GM20431 (cell line): ENCODE data around the gene ANXA11.
"Not testable (repeated sequence)": the region's sequence is repeated elsewhere in the genome, so short reads cannot be mapped to it uniquely, and the experiment has no call there.

ENCODE experiments used
- in situ Hi-C: fragments of 300-500 bp; cut with MseI, MboI; formaldehyde crosslinking; loops from one replicate; pipeline ENCODE4 v1.15.0; 2020; ENCODE audit warnings: low sequenced_read_pairs; ENCODE audit not compliant: unreplicated experiment

ANXA11 gene

GRCh38 chr10:80205477-80206276, at the start of gene ANXA11:
ANXA11 (minus strand) TSS chr10:80205537; CDS start chr10:80172861, 32,676 bp downstream.
- in situ Hi-C loops: no loop called here

- in situ Hi-C loops: not testable (repeated sequence)
These were observed 49.4 kb upstream of the ANXA11 start for GRCh38 chr10:80254726-80255125.

- in situ Hi-C loops: not testable (repeated sequence)
These were observed 48.6 kb upstream of the ANXA11 start for GRCh38 chr10:80253963-80254271.

- in situ Hi-C loops: no loop called here
These were observed 48.1 kb upstream of the ANXA11 start for GRCh38 chr10:80253266-80253962.

GRCh38 chr10:80252296-80252887, 47.1 kb upstream of the ANXA11 start:
- in situ Hi-C loops: no loop called here

GRCh38 chr10:80251703-80252280, 46.5 kb upstream of the ANXA11 start:
- in situ Hi-C loops: not testable (repeated sequence)

- in situ Hi-C loops: not testable (repeated sequence)
These were observed 45.1 kb upstream of the ANXA11 start for GRCh38 chr10:80250399-80250798.

GRCh38 chr10:80249906-80250305, 44.6 kb upstream of the ANXA11 start:
- in situ Hi-C loops: not testable (repeated sequence)

GRCh38 chr10:80247611-80248010, 42.3 kb upstream of the ANXA11 start:
- in situ Hi-C loops: not testable (repeated sequence)

- in situ Hi-C loops: not testable (repeated sequence)
These were observed 39.0 kb upstream of the ANXA11 start for GRCh38 chr10:80244371-80244770.

- in situ Hi-C loops: not testable (repeated sequence)
These were observed 37.0 kb upstream of the ANXA11 start for GRCh38 chr10:80242341-80242740.

- in situ Hi-C loops: not testable (repeated sequence)
These were observed 31.1 kb upstream of the ANXA11 start for GRCh38 chr10:80236457-80236856.

- in situ Hi-C loops: not testable (repeated sequence)
These were observed 29.2 kb upstream of the ANXA11 start for GRCh38 chr10:80234331-80235235.

GRCh38 chr10:80233871-80234270, 28.5 kb upstream of the ANXA11 start:
- in situ Hi-C loops: not testable (repeated sequence)

GRCh38 chr10:80226723-80227122, 21.4 kb upstream of the ANXA11 start:
- in situ Hi-C loops: not testable (repeated sequence)

GRCh38 chr10:80223031-80223419, 17.7 kb upstream of the ANXA11 start:
- in situ Hi-C loops: not testable (repeated sequence)

- in situ Hi-C loops: not testable (repeated sequence)
These were observed 13.5 kb upstream of the ANXA11 start for GRCh38 chr10:80218878-80219277.

- in situ Hi-C loops: not testable (repeated sequence)
These were observed 9.1 kb upstream of the ANXA11 start for GRCh38 chr10:80214368-80214982.

GRCh38 chr10:80212535-80213115, 7.3 kb upstream of the ANXA11 start:
- in situ Hi-C loops: not testable (repeated sequence)
